Measurements from ENCODE around the gene EIF5AL1. TPM values are rescaled to one million over a fixed set of nuclear protein-coding genes. Genes with fewer than 3 reads are reported as not detected.

Gene EIF5AL1
- total and polyA plus RNA-seq, 2 of the 4 experiments (the other 2 are of a cell fraction) = 1.1 to 1.4 TPM

- Histone ChIP-seq H2BK15ac (ENCODE audit: low read depth, low read length) (no peak overlapping the region), H3K18ac (ENCODE audit: low read depth, low read length) (no peak overlapping the region), H4K20me1 (ENCODE audit: insufficient read depth, low read length) (no peaks in the 10 kb centered on the region), H4K91ac (ENCODE audit: insufficient read depth, low read depth, low read length) (no peak overlapping the region), H3K56ac (ENCODE audit: extremely low read depth, insufficient read depth, low read length) (no peak overlapping the region), H3K4me3 (ENCODE audit: insufficient read depth, low read depth, low read length) (no peak overlapping the region), H3K79me1 (ENCODE audit: low read depth in 1 of 2, low read length in 2 of 2) (no peaks in the 10 kb centered on the region), H3K14ac (replicated peaks; ENCODE audit: low read depth, low read length) (no peak overlapping the region), H4K5ac (ENCODE audit: low read depth, low read length) (no peak overlapping the region), H3K9me3 (ENCODE audit: control insufficient read depth, insufficient read depth, low read length) (no peaks in the 10 kb centered on the region), H3K4ac (ENCODE audit: low read depth, low read length) (no peak overlapping the region), H2AK5ac (ENCODE audit: low read depth, low read length) (no peak overlapping the region), H3K9me1 (ENCODE audit: insufficient read depth, low read length) (no peaks in the 10 kb centered on the region; the same call in 1 of the 2 replicates), H2AFZ (replicated peaks; ENCODE audit: low read length, poor library complexity) (no peak overlapping the region), H3K4me2 (ENCODE audit: low read depth, low read length) (no peak overlapping the region), H3K23ac (ENCODE audit: low read depth, low read length) (no peak overlapping the region), H4K8ac (ENCODE audit: low read depth in 2 of 2, low read length in 2 of 2) (no peak overlapping the region), H2BK120ac (ENCODE audit: low read depth, low read length) (no peak overlapping the region), H3K36me3 (ENCODE audit: control insufficient read depth, insufficient read depth, low read length) (no peaks in the 10 kb centered on the region), H2AK9ac (replicated peaks; ENCODE audit: low read depth, low read length, poor library complexity) (no peak overlapping the region), H3K27me3 (ENCODE audit: control insufficient read depth, insufficient read depth, low read length) (peaks cover 1% of the 10 kb centered on the region; the same call in 1 of the 2 replicates), H3K9ac (ENCODE audit: low read depth, low read length) (no peak overlapping the region), H2BK5ac (ENCODE audit: low read depth, low read length, poor library complexity, severe bottlenecking) (no peak overlapping the region), H3K4me1 (ENCODE audit: control insufficient read depth, insufficient read depth, low read length) (no peaks in the 10 kb centered on the region), H3K27ac (ENCODE audit: insufficient read depth, low read length) (no peak overlapping the region), H2BK20ac (ENCODE audit: low read depth, low read length) (no peak overlapping the region)
- TF ChIP-seq ELK1 (IDR thresholded peaks at IDR 0.05; ENCODE audit: borderline replicate concordance, low read depth, low read length) (no peak), POLR2A (IDR thresholded peaks at IDR 0.05; ENCODE audit: low read depth, low read length) (no peak), CEBPB (IDR thresholded peaks at IDR 0.05; ENCODE audit: low read depth, low read length) (no peak), MAFK (IDR thresholded peaks at IDR 0.05; ENCODE audit: low read depth, low read length) (no peak), SMC3 (IDR thresholded peaks at IDR 0.05; ENCODE audit: low read depth, low read length) (no peak), CTCF (conservative IDR thresholded peaks at IDR 0.05; ENCODE audit: low read depth, low read length) (no peak), MXI1 (IDR thresholded peaks at IDR 0.05; ENCODE audit: borderline replicate concordance, low read depth, low read length) (no peak), FOS (IDR thresholded peaks at IDR 0.05; ENCODE audit: low read depth, low read length) (no peak), RFX5 (IDR thresholded peaks at IDR 0.05; ENCODE audit: low read depth, low read length) (no peak)
- no peak for ATAC-seq (ENCODE audit: low read depth)
- WGBS, 2 experiments (ENCODE audit: extremely low coverage in 2 of 2, insufficient read length in 1 of 2) = no CpG with 5 or more reads among the region's 3 CpGs
- dilution Hi-C loops (cut with HindIII; ENCODE audit: low sequenced_read_pairs, unreplicated experiment) (no loop called here), in situ Hi-C loops (cut with MboI; ENCODE audit: low sequenced_read_pairs) (loop anchor here (25.0 kb wide), 1 partner anchor 89 kb away; no protein-coding TSS in a partner anchor), intact Hi-C loops (cut with micrococcal nuclease) (no loop called here)
- no peak for DNase-seq
- no TSS peak for BruUV-seq (replicated peaks)
- ChIA-PET POLR2A (ENCODE audit: unreplicated experiment) (no interaction called here), CTCF (interaction anchor here (2.6 kb wide), 1 partner anchor 8 kb away, joined by 11 read pairs; no protein-coding TSS in a partner anchor)
Observed at GRCh38 chr10:79475877-79476276, 36.5 kb upstream of the EIF5AL1 start.

Measured in IMR-90 (cell line).